ENCODE data around the gene SF3B2. TPM values are rescaled to one million over a fixed set of nuclear protein-coding genes. Genes with fewer than 3 reads are reported as not detected.

SF3B2 gene
- polyA plus RNA-seq, 3 donors: 32.1 to 107 (median 52.6) TPM

DNA sequence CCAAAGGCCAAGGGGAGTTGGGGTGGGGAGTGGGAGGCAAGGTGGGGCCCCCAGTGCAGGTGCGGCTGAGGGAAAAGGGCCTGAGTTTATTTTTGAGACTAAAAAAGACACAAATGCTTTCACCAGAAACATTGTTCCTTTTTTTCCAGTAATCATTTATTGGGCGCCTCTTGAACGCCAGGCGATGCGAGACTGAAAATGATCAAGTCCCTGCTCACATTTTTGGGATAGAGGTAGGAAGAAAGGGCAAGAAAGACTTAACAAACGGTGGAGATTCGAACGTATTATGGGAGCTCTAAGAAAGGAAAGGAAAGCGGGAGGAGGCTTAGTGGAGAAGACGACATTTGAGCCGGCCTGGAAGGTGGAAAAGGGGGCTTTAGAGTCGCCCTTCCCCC is 796 bp upstream of the SF3B2 start:
- Histone ChIP-seq H3K36me3 (replicated peaks in 1 of 2; ENCODE audit: control insufficient read depth in 1 of 2, insufficient read depth in 2 of 2, low read length in 2 of 2) (peaks cover 18 to 22% of the 10 kb centered on the region in 2 donors), H3K9ac (ENCODE audit: insufficient read depth, low read length, poor library complexity, severe bottlenecking) (peak overlapping the region; percentile 95), H3K27ac (ENCODE audit: low read depth in 1 of 2, low read length in 2 of 2) (peak overlapping the region; percentile 36 to 64), H3K27me3 (ENCODE audit: control insufficient read depth in 2 of 2, insufficient read depth in 2 of 2, low read length in 2 of 2) (peaks cover 2 to 19% of the 10 kb centered on the region in 2 donors), H3K79me2 (ENCODE audit: insufficient read depth, low read length) (peaks cover 36% of the 10 kb centered on the region), H2AFZ (ENCODE audit: insufficient read depth, low read depth, low read length, poor library complexity, severe bottlenecking) (peak overlapping the region; percentile 94), H3K4me1 (ENCODE audit: control insufficient read depth in 1 of 2, insufficient read depth in 2 of 2, low read length in 2 of 2) (peaks cover 16 to 26% of the 10 kb centered on the region in 2 donors), H3K9me3 (replicated peaks in 1 of 2; ENCODE audit: control insufficient read depth in 1 of 2, insufficient read depth in 1 of 2, low read length in 2 of 2) (no peaks in the 10 kb centered on the region), H4K20me1 (ENCODE audit: insufficient read depth, low read length) (peaks cover 5% of the 10 kb centered on the region), H3K4me2 (replicated peaks; ENCODE audit: extremely low read depth, low read length, poor library complexity, severe bottlenecking) (peak overlapping the region; percentile 85), H3K4me3 (replicated peaks in 1 of 3; ENCODE audit: low read depth in 2 of 3, low read length in 3 of 3) (peak overlapping the region; percentile 91 to 97 (median 94))
- intact Hi-C loops (cut with micrococcal nuclease): no loop called here
- WGBS (ENCODE audit: insufficient coverage): 8% methylated on average over 10 of the region's 12 CpGs
- Mint-ChIP-seq H3K9me3 (peaks cover 0 to 4% (median 0%) of the 10 kb centered on the region in 7 donors), H3K4me3 (peak overlapping the region; percentile 91 to 97), H3K27ac (peak overlapping the region; percentile 70 to 98 (median 85)), H3K36me3 (peaks cover 23 to 31% of the 10 kb centered on the region in 2 donors), H3K4me1 (peaks cover 20% of the 10 kb centered on the region), H3K27me3 (ENCODE audit: low read depth in 3 of 3) (peaks cover 18 to 22% (median 18%) of the 10 kb centered on the region in 3 donors)
- TF ChIP-seq, protein P1, sequence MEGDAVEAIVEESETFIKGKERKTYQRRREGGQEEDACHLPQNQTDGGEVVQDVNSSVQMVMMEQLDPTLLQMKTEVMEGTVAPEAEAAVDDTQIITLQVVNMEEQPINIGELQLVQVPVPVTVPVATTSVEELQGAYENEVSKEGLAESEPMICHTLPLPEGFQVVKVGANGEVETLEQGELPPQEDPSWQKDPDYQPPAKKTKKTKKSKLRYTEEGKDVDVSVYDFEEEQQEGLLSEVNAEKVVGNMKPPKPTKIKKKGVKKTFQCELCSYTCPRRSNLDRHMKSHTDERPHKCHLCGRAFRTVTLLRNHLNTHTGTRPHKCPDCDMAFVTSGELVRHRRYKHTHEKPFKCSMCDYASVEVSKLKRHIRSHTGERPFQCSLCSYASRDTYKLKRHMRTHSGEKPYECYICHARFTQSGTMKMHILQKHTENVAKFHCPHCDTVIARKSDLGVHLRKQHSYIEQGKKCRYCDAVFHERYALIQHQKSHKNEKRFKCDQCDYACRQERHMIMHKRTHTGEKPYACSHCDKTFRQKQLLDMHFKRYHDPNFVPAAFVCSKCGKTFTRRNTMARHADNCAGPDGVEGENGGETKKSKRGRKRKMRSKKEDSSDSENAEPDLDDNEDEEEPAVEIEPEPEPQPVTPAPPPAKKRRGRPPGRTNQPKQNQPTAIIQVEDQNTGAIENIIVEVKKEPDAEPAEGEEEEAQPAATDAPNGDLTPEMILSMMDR (IDR thresholded peaks at IDR 0.05): no peak
- no peak for DNase-seq

DNA sequence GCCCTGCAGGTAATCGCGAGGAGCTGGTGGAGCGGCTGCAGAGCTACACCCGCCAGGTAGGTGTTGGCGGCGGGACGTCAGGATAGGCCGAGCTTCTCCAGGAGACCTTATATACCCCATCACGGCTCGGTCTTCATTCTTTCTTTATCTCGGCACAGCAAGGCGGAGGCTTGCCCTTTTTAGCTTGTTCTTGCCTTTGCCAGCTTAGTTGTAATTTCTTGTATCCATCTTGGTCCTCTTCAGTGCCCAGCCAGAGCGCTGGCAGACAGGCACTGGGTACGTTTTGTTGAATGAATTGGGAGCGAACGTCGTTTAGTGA is 459 bp downstream of the SF3B2 start:
- WGBS (ENCODE audit: insufficient coverage): 1% methylated on average over 17 of the region's 17 CpGs

More for the DNA sequence above, 459 bp downstream of the SF3B2 start:
- peaks cover 18 to 22% (median 18%) of the 10 kb centered on the region in 3 donors for H3K27me3 Mint-ChIP-seq (ENCODE audit: low read depth in 3 of 3)
- peak overlapping the region; percentile 95 for H3K9ac ChIP-seq (ENCODE audit: insufficient read depth, low read length, poor library complexity, severe bottlenecking)
- peak overlapping the region; percentile 85 for H3K4me2 ChIP-seq (replicated peaks; ENCODE audit: extremely low read depth, low read length, poor library complexity, severe bottlenecking)
- peak overlapping the region; percentile 93 to 98 (median 97) for H3K27ac Mint-ChIP-seq
- no peak for DNase-seq
- peaks cover 16 to 26% of the 10 kb centered on the region in 2 donors for H3K4me1 ChIP-seq (ENCODE audit: control insufficient read depth in 1 of 2, insufficient read depth in 2 of 2, low read length in 2 of 2)
- H3K79me2 ChIP-seq (ENCODE audit: insufficient read depth, low read length): peaks cover 46% of the 10 kb centered on the region
- H3K27me3 ChIP-seq (ENCODE audit: control insufficient read depth in 2 of 2, insufficient read depth in 2 of 2, low read length in 2 of 2): peaks cover 2 to 19% of the 10 kb centered on the region in 2 donors
- intact Hi-C loops (cut with micrococcal nuclease): no loop called here
- peaks cover 0 to 4% (median 0%) of the 10 kb centered on the region in 7 donors for H3K9me3 Mint-ChIP-seq
- H3K4me3 ChIP-seq (replicated peaks in 1 of 3; ENCODE audit: low read depth in 2 of 3, low read length in 3 of 3): peak overlapping the region; percentile 91 to 97 (median 94)
- H4K20me1 ChIP-seq (ENCODE audit: insufficient read depth, low read length): peaks cover 5% of the 10 kb centered on the region
- TF ChIP-seq, protein P1 (IDR thresholded peaks at IDR 0.05): no peak
- H3K27ac ChIP-seq (ENCODE audit: low read depth in 1 of 2, low read length in 2 of 2): peak overlapping the region; percentile 73 to 95
- H2AFZ ChIP-seq (ENCODE audit: insufficient read depth, low read depth, low read length, poor library complexity, severe bottlenecking): peak overlapping the region; percentile 94
- H3K36me3 ChIP-seq (replicated peaks in 1 of 2; ENCODE audit: control insufficient read depth in 1 of 2, insufficient read depth in 2 of 2, low read length in 2 of 2): peaks cover 30 to 35% of the 10 kb centered on the region in 2 donors
- no peaks in the 10 kb centered on the region for H3K9me3 ChIP-seq (replicated peaks in 1 of 2; ENCODE audit: control insufficient read depth in 1 of 2, insufficient read depth in 1 of 2, low read length in 2 of 2)
- peaks cover 20% of the 10 kb centered on the region for H3K4me1 Mint-ChIP-seq
- peaks cover 34 to 43% of the 10 kb centered on the region in 2 donors for H3K36me3 Mint-ChIP-seq
- peak overlapping the region; percentile 97 to 99 for H3K4me3 Mint-ChIP-seq

Measured in CD14-positive monocyte (primary cell).